GM12865 (cell line): ENCODE data around the gene KCTD1.

Experiments used
- DNase-seq: peaks from one replicate; pipeline ENCODE4 v3.0.0; 2010; ENCODE audit warnings: low read depth
- H3K4me3 ChIP-seq: 2 replicates; pipeline ENCODE4 v1.5.1; 2011; ENCODE audit warnings: mild to moderate bottlenecking, low read depth, low read length, control low read depth
- CTCF ChIP-seq: IDR thresholded peaks from 2 replicates; pipeline ENCODE4 v1.5.1; 2011; ENCODE audit warnings: low read length, control low read depth, low read depth, inconsistent platforms; ENCODE audit not compliant: insufficient read depth; ENCODE audit errors: missing control alignments

KCTD1 gene

DNA sequence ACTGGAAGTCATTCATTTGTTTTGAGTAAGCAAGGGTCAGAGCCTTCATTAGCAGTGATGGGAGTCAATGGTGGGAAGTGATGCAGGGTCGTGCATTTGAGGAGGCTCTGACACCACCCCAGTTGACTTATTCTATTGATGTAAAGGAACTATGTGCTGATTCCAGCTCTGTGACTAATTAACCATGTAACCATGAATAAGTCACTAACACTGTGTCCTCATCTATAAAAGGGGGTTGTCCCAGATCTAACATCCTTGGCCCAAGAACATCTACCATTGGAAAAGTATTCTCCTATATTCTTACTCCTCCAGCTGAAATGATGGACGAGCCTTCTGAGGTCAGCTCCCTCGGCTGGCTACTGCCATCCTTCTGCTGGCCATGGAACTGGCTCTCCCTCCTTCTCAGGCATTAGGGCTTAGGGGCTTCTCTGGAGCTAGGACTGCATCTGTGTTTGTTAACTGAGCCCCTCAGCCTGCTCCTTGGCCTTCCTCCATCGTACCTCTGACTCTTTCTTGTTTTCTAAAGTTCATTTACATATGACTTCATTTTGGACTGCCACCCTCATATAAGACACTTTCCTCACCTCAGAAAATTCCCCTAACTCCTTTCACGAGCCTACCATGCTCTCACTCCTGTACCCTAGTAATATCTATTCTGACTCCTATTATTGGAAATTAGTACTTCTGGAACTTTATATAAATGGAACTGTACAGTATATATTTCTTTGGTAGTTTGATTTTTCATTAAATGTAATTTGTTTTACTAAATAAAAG lies 115.5 kb downstream of the KCTD1 start:
- no peak for TF ChIP-seq CTCF
- H3K4me3 ChIP-seq: no peak overlapping the region
- no peak for DNase-seq

GRCh38 chr18:26429535-26430226 lies 118.7 kb downstream of the KCTD1 start:
- DNase-seq: no peak
- no peak for TF ChIP-seq CTCF
- no peak overlapping the region for H3K4me3 ChIP-seq

DNA sequence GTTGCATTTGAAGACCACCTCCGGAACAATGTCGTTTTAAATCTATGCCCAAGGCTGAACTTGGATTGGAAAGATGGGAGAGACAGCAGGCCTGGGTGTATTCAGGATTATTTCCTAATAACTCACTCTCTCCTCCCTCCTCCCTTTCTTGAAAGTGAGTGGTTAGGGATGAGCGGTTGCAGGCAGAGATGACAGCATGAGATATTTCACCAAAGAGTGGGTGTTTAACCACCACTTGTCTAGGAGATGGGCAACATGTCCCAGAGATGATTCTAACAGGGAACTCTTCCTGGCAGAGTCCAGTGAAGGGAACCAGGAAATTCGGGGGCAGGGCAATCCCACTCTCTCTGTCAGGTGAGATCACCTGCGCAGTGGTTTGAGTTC lies 123.2 kb downstream of the KCTD1 start:
- no peak for DNase-seq
- H3K4me3 ChIP-seq: no peak overlapping the region
- no peak for TF ChIP-seq CTCF

GRCh38 chr18:26424428-26425147 lies 123.8 kb downstream of the KCTD1 start:
- DNase-seq: peak; percentile 35
- no peak overlapping the region for H3K4me3 ChIP-seq
- TF ChIP-seq CTCF: no peak

- TF ChIP-seq CTCF: no peak
- no peak overlapping the region for H3K4me3 ChIP-seq
- peak; percentile 51 for DNase-seq
These were observed 125.7 kb downstream of the KCTD1 start for GRCh38 chr18:26422472-26423162.

DNA sequence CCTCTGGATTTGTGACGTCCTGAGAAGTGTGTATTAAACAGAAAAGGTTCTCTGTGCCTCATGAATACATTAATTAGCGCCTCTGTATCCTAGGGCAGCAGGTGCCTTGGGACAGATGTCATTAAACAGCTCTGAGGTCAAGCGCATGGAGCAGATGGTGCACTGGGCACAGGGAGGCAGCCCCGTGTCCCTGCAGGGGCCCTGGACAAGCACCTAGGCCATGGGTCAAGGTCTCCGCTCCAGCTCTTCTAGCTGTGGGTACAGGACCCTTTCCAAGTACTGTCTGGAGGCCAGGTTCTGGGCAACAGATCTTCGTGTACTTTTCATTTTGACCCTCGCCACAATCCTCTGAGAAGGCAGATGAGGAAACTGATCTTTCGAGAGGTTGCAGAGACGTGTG lies 126.4 kb downstream of the KCTD1 start:
- no peak for TF ChIP-seq CTCF
- no peak overlapping the region for H3K4me3 ChIP-seq
- no peak for DNase-seq
